HL-60 (cell line): Measurements from ENCODE around the gene SPATA20.

Source experiments
- DNase-seq, 2 experiments: peaks; one replicate each; pipeline ENCODE4 v3.0.0-alpha.2; 2010 to 2020; ENCODE audit warnings: low read depth in 1 of 2, low spot score in 1 of 2
- H3K27ac ChIP-seq: fragments of 250-450 bp; sonication (Bioruptor Pico); replicated peaks from 2 replicates; pipeline ENCODE4 v1.5.1; 2020; ENCODE audit warnings: mild to moderate bottlenecking, moderate library complexity
- H3K27me3 ChIP-seq: fragments of 250-450 bp; sonication (Bioruptor Pico); 2 replicates; pipeline ENCODE4 v1.5.1; 2021; ENCODE audit warnings: mild to moderate bottlenecking, moderate library complexity; ENCODE audit not compliant: insufficient read depth, poor library complexity, severe bottlenecking
- H3K4me3 ChIP-seq: replicated peaks from 2 replicates; pipeline ENCODE4 v1.5.1; 2011; ENCODE audit warnings: mild to moderate bottlenecking, control low read depth, low read length; ENCODE audit not compliant: insufficient read depth
- GABPA ChIP-seq: IDR thresholded peaks from 2 replicates; pipeline ENCODE4 v1.6.1; 2012; ENCODE audit warnings: low read depth
- POLR2AphosphoS5 ChIP-seq: IDR thresholded peaks from 2 replicates; pipeline ENCODE4 v1.6.1; 2012; ENCODE audit warnings: low read depth
- SPI1 ChIP-seq: IDR thresholded peaks from 2 replicates; pipeline ENCODE4 v1.6.1; 2012; ENCODE audit warnings: low read depth, mild to moderate bottlenecking, borderline replicate concordance
- TF ChIP-seq, protein P1 (sequence below): IDR thresholded peaks from 2 replicates; pipeline ENCODE4 v1.6.1; 2012; ENCODE audit warnings: low read depth; ENCODE audit not compliant: insufficient replicate concordance
- TF ChIP-seq, protein P2 (sequence below): IDR thresholded peaks from one replicate; pipeline ENCODE4 v1.5.1; 2011; ENCODE audit warnings: low read length, control low read depth, inconsistent platforms; ENCODE audit not compliant: insufficient read depth

Gene SPATA20

DNA sequence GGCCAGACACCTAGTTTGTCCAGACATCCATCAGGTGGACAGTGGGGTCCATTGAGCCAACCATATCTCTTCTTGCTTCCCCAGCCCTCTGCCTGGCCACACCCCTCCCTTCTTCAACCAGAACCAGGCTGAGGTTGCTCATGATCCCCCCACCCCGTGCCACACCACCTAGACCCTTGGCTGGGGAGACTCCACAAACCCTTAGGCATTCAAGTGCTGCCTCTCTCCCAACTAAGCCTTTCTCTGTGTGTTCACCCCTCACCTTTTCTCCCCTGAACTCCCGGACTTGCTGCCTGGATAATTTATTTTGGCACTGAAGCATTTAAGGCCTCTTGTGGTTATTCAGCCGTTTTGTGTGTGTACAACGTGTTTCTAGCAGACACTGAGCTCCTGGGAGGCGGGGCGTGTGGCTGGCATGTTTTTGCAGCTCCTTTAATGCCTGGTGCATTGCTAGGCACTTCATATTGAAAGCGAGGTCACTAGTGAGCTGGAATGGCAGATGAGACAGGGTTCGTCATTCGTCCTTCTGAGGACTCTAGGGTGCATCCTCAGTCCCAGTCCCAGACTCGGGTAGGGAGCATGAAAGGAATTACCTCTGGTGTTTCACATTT lies 42.2 kb downstream of the SPATA20 start:
- Histone ChIP-seq H3K27me3 (peaks cover 5% of the 10 kb centered on the region), H3K4me3 (no peak overlapping the region), H3K27ac (no peak overlapping the region)
- DNase-seq, result no peak
- TF ChIP-seq POLR2AphosphoS5 (no peak), SPI1 (no peak), GABPA (no peak)
- TF ChIP-seq, protein P1, sequence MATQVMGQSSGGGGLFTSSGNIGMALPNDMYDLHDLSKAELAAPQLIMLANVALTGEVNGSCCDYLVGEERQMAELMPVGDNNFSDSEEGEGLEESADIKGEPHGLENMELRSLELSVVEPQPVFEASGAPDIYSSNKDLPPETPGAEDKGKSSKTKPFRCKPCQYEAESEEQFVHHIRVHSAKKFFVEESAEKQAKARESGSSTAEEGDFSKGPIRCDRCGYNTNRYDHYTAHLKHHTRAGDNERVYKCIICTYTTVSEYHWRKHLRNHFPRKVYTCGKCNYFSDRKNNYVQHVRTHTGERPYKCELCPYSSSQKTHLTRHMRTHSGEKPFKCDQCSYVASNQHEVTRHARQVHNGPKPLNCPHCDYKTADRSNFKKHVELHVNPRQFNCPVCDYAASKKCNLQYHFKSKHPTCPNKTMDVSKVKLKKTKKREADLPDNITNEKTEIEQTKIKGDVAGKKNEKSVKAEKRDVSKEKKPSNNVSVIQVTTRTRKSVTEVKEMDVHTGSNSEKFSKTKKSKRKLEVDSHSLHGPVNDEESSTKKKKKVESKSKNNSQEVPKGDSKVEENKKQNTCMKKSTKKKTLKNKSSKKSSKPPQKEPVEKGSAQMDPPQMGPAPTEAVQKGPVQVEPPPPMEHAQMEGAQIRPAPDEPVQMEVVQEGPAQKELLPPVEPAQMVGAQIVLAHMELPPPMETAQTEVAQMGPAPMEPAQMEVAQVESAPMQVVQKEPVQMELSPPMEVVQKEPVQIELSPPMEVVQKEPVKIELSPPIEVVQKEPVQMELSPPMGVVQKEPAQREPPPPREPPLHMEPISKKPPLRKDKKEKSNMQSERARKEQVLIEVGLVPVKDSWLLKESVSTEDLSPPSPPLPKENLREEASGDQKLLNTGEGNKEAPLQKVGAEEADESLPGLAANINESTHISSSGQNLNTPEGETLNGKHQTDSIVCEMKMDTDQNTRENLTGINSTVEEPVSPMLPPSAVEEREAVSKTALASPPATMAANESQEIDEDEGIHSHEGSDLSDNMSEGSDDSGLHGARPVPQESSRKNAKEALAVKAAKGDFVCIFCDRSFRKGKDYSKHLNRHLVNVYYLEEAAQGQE, result no peak
- TF ChIP-seq, protein P2, sequence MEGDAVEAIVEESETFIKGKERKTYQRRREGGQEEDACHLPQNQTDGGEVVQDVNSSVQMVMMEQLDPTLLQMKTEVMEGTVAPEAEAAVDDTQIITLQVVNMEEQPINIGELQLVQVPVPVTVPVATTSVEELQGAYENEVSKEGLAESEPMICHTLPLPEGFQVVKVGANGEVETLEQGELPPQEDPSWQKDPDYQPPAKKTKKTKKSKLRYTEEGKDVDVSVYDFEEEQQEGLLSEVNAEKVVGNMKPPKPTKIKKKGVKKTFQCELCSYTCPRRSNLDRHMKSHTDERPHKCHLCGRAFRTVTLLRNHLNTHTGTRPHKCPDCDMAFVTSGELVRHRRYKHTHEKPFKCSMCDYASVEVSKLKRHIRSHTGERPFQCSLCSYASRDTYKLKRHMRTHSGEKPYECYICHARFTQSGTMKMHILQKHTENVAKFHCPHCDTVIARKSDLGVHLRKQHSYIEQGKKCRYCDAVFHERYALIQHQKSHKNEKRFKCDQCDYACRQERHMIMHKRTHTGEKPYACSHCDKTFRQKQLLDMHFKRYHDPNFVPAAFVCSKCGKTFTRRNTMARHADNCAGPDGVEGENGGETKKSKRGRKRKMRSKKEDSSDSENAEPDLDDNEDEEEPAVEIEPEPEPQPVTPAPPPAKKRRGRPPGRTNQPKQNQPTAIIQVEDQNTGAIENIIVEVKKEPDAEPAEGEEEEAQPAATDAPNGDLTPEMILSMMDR, result no peak

DNA sequence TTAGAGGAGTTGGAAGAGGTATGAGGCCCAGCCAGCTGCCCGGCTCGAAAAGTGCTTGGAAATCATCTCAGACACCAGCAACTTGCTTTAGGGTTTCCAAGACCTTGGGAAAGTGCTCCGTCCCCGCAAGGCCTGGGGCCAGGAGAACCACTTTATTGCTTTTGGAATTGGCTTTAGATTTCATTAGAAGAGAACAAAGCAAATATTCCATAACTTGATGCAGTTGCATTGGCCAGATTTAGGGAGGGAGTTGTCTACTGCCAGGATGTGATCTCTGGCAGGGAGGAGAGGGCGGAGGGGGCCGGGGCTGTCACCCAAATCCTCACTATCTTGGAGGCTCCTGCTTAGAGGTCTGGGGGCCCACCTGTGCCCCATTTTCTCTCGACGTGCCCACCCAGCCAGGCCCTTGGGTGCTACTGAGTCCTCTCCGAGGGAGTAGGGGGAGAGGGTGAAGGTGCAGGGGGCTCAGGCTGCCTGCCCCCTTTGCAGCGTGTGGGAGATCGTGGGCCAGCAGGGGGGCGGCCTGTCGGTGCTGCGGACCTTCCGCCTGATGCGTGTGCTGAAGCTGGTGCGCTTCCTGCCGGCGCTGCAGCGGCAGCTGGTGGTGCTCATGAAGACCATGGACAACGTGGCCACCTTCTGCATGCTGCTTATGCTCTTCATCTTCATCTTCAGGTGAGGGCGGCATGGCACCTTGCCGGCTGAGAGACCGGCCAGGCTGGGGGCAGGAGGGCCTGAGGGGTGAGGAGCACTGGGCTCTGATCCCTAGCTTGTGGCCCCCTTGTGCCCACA lies 44.2 kb downstream of the SPATA20 start:
- Histone ChIP-seq H3K4me3 (no peak overlapping the region), H3K27me3 (peaks cover 7% of the 10 kb centered on the region), H3K27ac (no peak overlapping the region)
- TF ChIP-seq, protein P1, result no peak
- TF ChIP-seq GABPA (no peak), POLR2AphosphoS5 (no peak), SPI1 (no peak)
- TF ChIP-seq, protein P2, result no peak
- DNase-seq, result no peak

DNA sequence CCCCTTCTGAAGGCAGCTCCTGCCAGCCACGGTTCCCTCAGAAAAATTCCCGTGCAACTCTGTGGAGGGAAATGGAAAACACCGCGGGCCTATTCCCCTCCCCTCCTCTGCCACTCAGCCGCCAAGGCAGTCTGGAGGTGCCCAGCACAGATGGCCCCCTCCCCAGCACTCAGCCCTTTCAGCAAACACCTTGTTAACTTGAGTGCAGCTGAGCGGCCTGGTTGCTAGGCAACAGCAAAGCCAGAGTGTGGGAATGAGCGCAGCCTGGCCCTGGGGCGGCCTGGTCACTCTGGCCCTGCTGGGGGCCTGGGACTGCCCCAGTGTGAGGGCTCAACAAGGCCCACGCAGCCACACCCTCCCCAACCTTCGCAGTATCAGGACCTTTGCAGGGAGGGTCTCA lies 46.3 kb downstream of the SPATA20 start:
- DNase-seq, result no peak
- no peak overlapping the region for H3K4me3 ChIP-seq
- no peak overlapping the region for H3K27ac ChIP-seq
- H3K27me3 ChIP-seq, result peaks cover 4% of the 10 kb centered on the region
- no peak for TF ChIP-seq SPI1

DNA sequence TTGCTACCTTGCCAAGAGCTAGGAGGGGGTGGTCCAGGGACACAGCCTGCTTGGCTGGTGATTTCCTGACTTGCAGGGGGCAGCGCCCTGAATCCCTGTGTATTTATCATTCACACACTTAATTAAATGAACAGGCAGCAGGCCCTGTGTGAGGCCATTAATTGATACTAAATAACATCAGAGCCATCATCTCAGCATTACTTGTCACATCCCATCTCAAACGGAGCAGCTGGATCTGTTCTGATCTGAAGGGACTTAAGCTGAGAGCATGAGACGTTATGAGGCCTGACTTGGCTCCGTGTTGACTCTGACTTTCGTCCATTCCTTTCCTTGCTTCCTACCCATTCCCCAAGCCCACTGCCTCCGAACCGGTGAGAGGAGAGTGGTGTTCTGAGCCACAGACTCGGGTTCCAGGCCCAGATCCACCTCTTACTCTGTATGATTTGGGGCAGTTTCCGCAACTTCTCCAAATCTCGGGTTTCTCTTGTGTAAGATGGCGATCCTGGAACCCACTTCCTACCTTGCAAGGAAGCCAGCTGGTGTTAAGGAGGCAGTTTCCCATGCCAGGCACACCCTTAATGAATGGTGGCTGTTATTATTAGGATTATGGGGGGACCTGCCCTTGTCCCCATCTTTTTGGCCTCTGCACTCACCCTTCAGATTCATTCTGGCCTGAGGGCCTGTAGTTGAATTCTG lies 47.3 kb downstream of the SPATA20 start:
- peaks cover 4% of the 10 kb centered on the region for H3K27me3 ChIP-seq
- H3K27ac ChIP-seq, result no peak overlapping the region
- peak; percentile 50; the same call in 1 of the 2 replicates for TF ChIP-seq SPI1
- TF ChIP-seq, protein P1, result no peak
- DNase-seq, result peak in 1 of 2 experiments; percentile 26
- no peak overlapping the region for H3K4me3 ChIP-seq
